Neutrophil (primary cell): ENCODE results near the gene HSPB9.

Experiments
- H3K27ac ChIP-seq: fragments of 200-600 bp; sonication (generic); 2 replicates; pipeline ENCODE4 v1.5.1; 2016; ENCODE audit warnings: mild to moderate bottlenecking, moderate library complexity
- H3K27me3 ChIP-seq: fragments of 200-600 bp; sonication (generic); 2 replicates; pipeline ENCODE4 v1.6.0; 2016; ENCODE audit warnings: mild to moderate bottlenecking
- H3K36me3 ChIP-seq: fragments of 200-600 bp; sonication (generic); 2 replicates; pipeline ENCODE4 v1.5.1; 2017
- H3K4me1 ChIP-seq, 2 experiments: fragments of 200-600 bp in 1 of 2; sonication (generic) in 1 of 2; 1 replicate in 1 of 2; 2 replicates in 1 of 2; pipeline versions ENCODE4 v1.5.1 to v1.6.1; 2013 to 2016; ENCODE audit warnings: low read depth in 1 of 2, low read length in 1 of 2, mild to moderate bottlenecking in 1 of 2, moderate library complexity in 1 of 2; ENCODE audit not compliant: control insufficient read depth in 1 of 2, insufficient read depth in 1 of 2
- H3K4me3 ChIP-seq, 2 experiments: fragments of 200-600 bp in 1 of 2; sonication (generic) in 1 of 2; 1 replicate in 1 of 2; 2 replicates in 1 of 2; pipeline ENCODE4 v1.5.1; 2013 to 2016; ENCODE audit warnings: low read depth in 1 of 2, low read length in 1 of 2, mild to moderate bottlenecking in 1 of 2, moderate library complexity in 1 of 2
- H3K9me3 ChIP-seq: fragments of 200-600 bp; sonication (generic); 2 replicates; pipeline ENCODE4 v1.5.1; 2016
- TF ChIP-seq, protein P1 (sequence below): fragments of 200-600 bp; sonication (generic); IDR thresholded peaks from 2 replicates; pipeline ENCODE4 v1.5.1; 2016; ENCODE audit warnings: antibody characterized with exemption

The HSPB9 gene

DNA sequence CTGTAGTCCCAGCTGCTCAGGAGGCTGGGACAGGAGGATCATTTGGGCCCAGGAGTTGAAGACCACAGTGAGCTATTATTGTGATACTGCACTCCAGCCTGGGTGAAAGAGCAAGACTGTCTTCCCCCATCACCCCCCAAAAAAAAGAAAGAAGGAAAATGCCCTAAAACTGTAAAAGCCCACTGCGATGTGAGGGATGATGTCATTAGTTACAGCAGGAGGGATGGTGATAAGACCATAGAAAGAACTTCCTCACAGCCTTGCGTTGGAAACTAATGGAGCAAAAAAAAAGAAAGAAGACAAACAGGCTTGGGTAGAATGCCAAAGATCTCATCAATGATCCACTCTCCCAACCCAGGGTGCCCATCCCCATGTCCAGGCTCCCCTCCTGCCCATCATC lies 43.1 kb upstream of the HSPB9 start:
- no peaks in the 10 kb centered on the region for H3K4me1 ChIP-seq
- H3K36me3 ChIP-seq = no peaks in the 10 kb centered on the region
- no peak overlapping the region for H3K27ac ChIP-seq
- no peaks in the 10 kb centered on the region for H3K9me3 ChIP-seq
- peaks cover 10% of the 10 kb centered on the region for H3K27me3 ChIP-seq
- no peak overlapping the region for H3K4me3 ChIP-seq
- TF ChIP-seq, protein P1, sequence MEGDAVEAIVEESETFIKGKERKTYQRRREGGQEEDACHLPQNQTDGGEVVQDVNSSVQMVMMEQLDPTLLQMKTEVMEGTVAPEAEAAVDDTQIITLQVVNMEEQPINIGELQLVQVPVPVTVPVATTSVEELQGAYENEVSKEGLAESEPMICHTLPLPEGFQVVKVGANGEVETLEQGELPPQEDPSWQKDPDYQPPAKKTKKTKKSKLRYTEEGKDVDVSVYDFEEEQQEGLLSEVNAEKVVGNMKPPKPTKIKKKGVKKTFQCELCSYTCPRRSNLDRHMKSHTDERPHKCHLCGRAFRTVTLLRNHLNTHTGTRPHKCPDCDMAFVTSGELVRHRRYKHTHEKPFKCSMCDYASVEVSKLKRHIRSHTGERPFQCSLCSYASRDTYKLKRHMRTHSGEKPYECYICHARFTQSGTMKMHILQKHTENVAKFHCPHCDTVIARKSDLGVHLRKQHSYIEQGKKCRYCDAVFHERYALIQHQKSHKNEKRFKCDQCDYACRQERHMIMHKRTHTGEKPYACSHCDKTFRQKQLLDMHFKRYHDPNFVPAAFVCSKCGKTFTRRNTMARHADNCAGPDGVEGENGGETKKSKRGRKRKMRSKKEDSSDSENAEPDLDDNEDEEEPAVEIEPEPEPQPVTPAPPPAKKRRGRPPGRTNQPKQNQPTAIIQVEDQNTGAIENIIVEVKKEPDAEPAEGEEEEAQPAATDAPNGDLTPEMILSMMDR = no peak

DNA sequence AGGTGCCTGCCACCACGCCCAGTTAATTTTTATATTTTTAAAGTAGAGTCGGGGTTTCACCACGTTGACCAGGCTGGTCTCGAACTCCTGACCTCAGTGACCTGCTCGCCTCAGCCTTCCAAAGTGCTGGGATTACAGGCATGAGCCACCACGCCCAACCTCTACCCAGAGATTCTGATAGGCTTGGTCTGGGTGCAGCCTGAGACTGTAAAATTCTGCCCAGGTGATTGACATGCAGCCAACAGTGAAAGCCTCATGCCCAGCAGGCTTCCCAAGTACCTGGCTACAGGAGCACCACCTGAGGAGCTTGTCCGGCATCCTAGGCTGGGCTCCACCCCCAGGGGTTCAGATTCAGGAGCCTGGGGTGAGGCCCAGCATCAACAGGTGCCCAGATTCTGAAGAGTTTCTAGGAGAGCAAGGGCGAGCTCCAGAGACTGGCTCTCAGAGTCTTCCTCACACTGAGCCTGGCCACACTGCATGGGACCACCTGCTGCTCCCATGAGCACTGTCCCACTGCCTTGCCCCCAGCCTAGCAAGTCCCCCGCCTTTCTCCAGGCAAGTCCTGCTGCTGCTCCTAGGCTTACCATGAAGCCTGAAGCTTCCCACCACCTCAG lies 41.0 kb upstream of the HSPB9 start:
- no peaks in the 10 kb centered on the region for H3K9me3 ChIP-seq
- H3K27me3 ChIP-seq = peaks cover 4% of the 10 kb centered on the region
- no peaks in the 10 kb centered on the region for H3K4me1 ChIP-seq
- no peak overlapping the region for H3K4me3 ChIP-seq
- no peaks in the 10 kb centered on the region for H3K36me3 ChIP-seq
- TF ChIP-seq, protein P1 = no peak
- no peak overlapping the region for H3K27ac ChIP-seq

DNA sequence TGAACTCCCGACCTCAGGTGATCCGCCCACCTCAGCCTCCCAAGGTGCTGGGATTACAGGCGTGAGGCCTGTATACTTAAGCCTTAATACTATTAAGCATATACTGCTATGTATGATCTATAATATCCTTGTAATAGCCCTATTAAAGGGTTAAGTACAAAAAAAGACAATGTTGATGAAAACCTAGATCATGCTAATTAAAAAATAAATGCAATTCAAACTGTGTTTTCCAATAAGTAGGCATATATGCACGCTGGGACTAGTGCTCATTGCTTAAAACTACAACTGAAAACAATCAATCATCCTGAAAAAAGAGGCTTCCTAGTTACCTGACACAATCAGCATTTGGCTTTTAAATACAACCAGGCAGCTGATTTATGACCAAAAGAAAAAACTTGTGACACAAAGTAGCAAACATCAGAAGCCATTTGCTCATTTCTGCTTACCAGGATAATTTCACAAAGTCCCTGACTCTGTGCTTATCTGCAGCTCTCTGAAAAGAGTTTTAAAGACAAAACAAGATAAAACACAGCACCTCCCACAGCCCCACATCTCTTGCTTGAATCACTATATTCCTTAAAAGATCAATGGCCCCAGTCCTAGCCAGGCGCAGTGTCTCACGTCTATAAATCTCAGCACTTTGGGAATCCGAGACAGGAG lies 35.4 kb upstream of the HSPB9 start:
- Histone ChIP-seq H3K9me3 (no peaks in the 10 kb centered on the region), H3K27ac (no peak overlapping the region), H3K4me3 (no peak overlapping the region), H3K36me3 (no peaks in the 10 kb centered on the region), H3K27me3 (peaks cover 5% of the 10 kb centered on the region), H3K4me1 (no peaks in the 10 kb centered on the region)
- TF ChIP-seq, protein P1 = no peak

DNA sequence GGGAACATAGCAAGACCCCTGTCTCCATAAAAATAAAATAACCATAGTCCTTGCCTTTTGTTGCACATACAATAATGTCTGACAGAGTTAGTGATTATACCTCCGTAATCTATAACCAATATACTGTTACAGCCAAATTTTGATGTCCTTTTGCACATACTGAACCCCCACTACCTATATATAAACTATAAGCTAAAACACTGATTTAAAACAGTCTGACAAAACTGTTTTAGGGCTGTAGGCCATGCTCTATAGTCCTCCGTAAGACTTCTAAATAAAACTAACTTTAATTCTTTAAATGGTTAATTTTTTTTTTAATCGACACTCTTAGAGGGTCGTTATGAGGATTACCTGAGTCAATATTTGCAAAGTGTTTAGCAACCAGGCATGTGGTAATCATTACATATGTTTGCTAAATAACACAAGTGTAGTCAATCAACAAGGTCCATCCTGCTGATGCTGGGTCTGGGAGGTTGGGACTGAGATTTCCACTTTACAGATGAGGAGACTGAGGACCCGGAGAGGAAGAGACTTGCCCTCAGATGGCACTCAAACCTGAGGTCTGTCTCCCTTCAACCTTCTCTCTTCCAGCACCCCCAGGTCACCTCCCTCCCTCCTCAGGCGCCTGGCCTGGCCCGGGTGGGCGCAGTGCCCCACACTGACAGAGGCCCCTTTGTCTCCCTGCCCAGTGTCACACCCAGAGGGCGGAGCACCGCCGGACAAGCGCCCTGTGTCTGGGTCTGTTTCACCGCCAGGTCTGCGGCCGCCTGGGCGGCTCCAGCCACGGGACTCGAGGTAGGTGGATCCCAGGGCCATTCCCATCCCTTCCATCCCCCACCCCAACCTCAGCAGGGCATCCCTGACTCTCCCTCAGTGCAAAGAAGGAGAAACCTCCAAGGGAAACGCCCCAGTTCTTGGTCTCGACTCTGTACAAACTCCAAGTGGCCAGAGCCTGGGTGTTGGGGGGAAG lies 34.6 kb upstream of the HSPB9 start:
- no peaks in the 10 kb centered on the region for H3K36me3 ChIP-seq
- no peak overlapping the region for H3K4me3 ChIP-seq
- no peak overlapping the region for H3K27ac ChIP-seq
- no peaks in the 10 kb centered on the region for H3K4me1 ChIP-seq
- TF ChIP-seq, protein P1 = no peak
- no peaks in the 10 kb centered on the region for H3K9me3 ChIP-seq
- peaks cover 5% of the 10 kb centered on the region for H3K27me3 ChIP-seq

DNA sequence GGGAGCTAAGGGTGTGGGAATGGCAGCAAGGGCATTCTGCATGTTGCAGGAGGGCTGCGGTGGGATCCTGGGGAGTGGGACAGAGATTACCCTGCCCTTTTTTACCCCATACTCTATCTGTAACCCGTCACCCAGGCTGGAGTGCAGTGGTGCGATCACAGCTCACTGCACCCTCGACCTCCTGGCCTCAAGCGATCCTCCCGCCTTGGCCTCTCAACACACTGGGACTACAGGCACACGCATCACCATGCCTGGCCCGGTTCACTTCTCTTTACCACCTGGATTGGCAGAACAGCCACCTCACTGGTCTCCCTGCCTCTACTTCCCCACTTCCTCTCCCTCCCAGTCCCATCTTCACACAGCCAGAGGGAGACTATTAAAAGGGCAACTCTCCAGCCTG lies 33.9 kb upstream of the HSPB9 start:
- no peaks in the 10 kb centered on the region for H3K9me3 ChIP-seq
- H3K27me3 ChIP-seq = peaks cover 5% of the 10 kb centered on the region
- TF ChIP-seq, protein P1 = no peak
- no peak overlapping the region for H3K4me3 ChIP-seq
- H3K27ac ChIP-seq = no peak overlapping the region
- H3K4me1 ChIP-seq = no peaks in the 10 kb centered on the region
- no peaks in the 10 kb centered on the region for H3K36me3 ChIP-seq
